T-helper 1 cell (primary cell): ENCODE data around the gene CDC42SE1.
A peak's percentile ranks its signal among the peaks of the same experiment; 100 is the strongest.

ENCODE experiments used
- DNase-seq, 5 donors: peaks; one replicate each; pipeline ENCODE4 v3.0.0-alpha.2; 2012 to 2020

Gene CDC42SE1

GRCh38 chr1:151008244-151009205, 50.9 kb downstream of the CDC42SE1 start, which contains the start of gene PRUNE1:
PRUNE1 (plus strand) TSS chr1:151008449; CDS start chr1:151008633, 184 bp downstream.
- peak; percentile 96 to 98 (median 97) for DNase-seq

GRCh38 chr1:151007853-151008243, 51.6 kb downstream of the CDC42SE1 start:
- no peak for DNase-seq

DNA sequence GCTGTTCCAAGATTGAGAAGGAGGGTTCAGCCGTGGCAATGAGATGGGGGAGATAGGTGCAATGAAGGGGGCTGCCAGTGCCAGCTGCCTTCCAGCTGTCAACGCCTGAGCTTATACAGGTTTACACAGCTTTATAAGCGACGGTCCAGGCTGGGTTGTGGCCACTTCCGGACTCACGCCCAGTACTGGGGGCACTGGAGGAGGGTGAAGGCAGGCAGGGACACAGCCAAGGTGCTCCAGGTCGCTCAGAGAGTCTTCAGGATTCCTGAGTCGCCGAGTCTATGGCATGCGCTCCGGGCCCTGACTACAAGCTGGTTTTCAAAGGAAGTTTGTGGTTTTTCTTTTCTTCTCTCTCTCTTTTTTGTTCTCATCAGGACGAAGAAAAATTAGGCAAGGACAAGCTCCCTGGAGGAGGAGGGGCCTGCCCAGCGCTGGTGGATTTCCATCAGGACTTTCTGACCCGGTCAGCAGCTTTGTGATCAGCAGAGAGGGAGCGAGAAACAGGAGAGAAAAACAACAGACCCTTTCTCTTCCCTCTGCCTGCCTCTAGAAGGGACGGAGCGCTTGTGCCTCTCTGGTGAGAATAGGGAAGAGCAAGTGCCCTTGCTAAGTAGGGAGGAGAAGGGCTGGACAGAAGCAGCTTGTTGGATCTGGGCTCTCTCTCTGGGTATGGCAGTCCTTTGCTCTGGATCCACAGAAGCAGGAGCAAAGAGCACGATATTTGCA, 52.9 kb downstream of the CDC42SE1 start, which contains the start of gene MINDY1:
Gene MINDY1 (minus strand): TSS at position 576 of the 726 bp plus-strand sequence. CDS start 4,285 bp downstream, outside the sequence.
- peak in 3 of 5 donors; percentile 9 to 55 (median 13) for DNase-seq

GRCh38 chr1:151005729-151006319, 53.6 kb downstream of the CDC42SE1 start:
- no peak for DNase-seq

DNA sequence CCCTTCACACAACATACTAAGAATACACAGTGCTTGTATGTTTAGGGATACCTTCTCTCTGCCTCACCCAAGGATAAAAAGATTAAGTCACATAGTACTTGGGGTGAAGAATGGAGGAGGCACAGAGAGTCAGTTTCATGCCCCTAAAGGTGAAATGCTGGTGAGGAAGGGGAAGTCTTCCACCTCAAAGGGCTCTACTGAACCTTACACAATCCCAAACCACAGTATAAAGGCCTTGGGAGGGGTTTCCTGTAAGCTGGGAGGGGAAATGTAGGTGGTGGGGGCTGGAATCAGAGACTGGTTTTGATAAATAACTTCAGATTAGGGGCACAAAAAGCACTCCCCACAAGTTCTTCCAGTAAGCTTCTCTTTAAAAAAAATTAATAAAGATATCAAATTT, 56.2 kb downstream of the CDC42SE1 start:
- peak in 1 of 5 donors; percentile 23 for DNase-seq

GRCh38 chr1:151002611-151003010, 56.8 kb downstream of the CDC42SE1 start:
- no peak for DNase-seq

GRCh38 chr1:151002051-151002450, 57.4 kb downstream of the CDC42SE1 start:
- DNase-seq: no peak

GRCh38 chr1:151001602-151002001, 57.8 kb downstream of the CDC42SE1 start:
- DNase-seq: no peak
